ENCODE results near the gene GRID1.

The GRID1 gene

GRCh38 chr10:85600026-85600743 lies 766.4 kb downstream of the GRID1 start:
- DNase-seq: no peak

- no peak for DNase-seq
Observed at GRCh38 chr10:85599081-85599480, 767.5 kb downstream of the GRID1 start.

DNA sequence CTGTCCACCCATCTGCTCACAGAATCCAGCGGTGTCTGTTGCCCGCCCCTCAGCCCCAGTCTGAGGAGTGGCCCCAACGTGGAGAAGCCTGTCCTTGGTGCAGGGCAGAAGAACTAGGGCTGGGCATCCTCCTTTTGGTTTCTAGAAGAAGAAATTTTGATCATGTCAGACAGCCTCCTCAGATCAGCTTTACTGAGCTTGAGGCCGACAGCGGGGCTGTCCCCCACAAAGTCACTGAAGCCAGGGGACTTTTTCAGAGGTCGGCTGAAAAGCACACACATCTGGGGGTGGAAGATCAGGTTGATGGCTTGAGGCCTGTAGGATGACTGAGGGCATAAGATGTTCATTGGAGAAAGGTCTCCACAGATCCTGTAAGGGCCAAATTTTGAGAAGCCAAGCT lies 767.9 kb downstream of the GRID1 start:
- no peak for DNase-seq

GRCh38 chr10:85597006-85597405 lies 769.6 kb downstream of the GRID1 start:
- DNase-seq: no peak

GRCh38 chr10:85596389-85596788 lies 770.2 kb downstream of the GRID1 start:
- DNase-seq: no peak

DNA sequence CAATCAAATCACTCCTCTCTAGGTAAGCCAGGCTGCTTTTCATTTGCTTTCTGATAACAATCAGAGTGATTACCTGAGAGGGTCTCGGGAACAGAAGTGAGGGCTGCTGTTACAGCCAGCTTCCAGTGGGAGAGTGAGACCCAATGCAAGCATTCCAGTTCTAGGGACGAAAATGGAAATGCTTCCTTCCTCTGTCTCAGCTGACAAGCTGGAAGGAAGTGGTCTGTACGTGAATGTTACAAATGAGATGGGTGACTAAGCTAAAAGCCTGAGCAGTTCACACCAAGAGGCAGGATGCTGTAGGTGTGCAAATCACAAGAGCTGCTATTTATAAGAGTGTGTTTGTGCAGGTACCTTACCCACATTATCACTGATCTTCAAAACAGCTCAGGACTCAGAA lies 772.4 kb downstream of the GRID1 start:
- DNase-seq: no peak

DNA sequence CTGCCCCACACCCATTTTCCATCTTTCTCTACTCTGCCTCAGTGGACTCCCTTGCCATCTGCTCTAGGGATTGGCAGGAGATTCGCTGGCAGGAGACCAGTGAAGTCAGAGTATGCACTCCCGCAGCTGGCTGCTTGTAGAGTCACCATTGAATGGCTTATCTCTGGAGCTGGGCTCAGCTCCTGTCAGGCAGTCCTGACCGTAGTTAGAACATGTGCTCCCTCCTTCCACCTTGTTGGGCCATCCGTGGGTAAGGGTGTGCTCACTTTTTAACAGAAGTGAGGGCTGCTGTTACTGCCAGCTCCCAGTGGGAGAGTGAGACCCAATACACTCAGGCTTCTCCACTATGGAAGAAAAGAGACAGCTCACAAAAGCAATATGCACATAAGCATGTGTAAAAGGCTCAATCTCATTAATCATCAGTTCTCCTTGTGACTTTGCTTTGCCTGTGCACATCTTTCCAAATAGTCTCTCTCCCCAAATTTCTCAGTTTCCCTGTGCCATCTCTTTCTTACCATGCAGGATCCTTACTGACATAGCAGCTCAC lies 773.3 kb downstream of the GRID1 start:
- DNase-seq: no peak

- no peak for DNase-seq
Observed at GRCh38 chr10:85581371-85581770, 785.2 kb downstream of the GRID1 start.

DNA sequence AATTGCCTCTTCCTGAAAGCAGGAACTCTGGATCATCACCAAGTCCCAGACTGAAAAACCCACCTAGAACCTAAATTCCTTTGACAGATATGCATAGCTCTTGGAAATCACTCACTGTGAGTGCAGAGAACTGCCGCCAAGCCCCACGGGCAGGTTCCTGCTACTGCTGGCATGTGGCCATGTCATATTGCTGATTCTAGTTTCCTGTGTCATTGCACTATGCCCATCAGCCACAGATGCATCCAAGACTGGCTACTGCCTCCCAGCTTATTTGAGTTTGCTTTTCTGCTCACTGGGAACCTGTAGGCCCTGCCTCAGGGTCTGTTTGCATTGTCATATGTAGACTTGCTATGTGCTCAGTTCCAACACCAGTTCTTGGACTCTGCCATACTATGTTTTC lies 786.0 kb downstream of the GRID1 start:
- no peak for DNase-seq

DNA sequence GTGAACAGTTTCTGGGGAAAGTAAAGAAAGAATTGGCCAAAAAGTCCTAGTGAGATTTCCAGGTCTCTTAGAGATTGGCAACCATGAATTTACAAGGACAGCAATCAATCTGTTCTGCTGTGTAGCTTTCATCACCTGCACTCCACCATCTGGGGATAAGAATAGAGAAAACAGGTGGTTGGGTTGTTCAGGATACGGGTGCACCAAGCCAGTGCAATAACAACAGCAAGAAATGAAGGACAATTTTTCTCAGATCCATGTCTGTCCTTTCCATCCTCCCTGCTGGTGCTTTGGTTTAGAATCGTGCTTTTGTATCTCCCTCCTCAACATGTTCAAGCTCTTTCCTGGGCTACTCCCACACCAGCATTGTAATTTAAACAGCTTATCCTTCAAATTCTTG lies 787.7 kb downstream of the GRID1 start:
- no peak for DNase-seq

DNA sequence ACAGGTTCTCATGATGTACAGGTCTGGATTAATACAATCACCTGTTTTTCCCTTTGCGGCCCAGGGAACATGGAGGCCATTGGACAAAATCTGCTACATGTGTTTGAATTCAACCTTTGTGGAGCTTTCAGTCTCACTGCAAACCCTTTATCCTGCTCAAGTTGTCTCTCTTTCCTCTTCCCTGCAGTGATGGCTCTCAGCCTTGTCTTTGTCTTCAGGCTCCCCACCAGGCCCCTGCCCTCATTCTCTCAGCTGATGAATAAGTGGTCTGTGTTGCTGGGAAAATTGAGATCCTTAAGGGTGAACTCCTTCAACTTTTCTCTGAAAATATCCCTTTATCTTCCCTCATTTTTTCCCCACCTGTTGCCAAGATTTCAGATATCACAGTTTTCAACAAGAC lies 791.2 kb downstream of the GRID1 start:
- DNase-seq: no peak

DNA sequence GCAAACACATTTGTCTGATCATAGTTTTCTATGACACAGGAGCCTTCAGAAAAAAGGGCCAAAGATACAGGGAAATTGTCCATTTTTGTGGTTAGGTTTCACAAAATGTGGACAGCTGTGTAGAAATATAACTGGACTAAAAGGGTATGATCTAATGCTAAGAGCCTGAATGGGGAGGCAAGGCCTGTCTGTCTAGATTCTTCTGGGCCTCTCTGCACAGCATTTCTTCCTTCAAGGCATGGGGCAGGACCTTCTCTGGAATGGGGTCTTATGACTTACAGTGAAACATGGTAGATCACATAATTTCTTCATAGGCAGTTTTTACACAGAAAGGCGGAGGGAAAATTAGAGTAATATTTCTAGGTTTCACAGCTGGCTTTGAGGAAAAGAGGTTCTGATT lies 795.7 kb downstream of the GRID1 start:
- DNase-seq: no peak

GRCh38 chr10:85565381-85565780 lies 801.2 kb downstream of the GRID1 start:
- no peak for DNase-seq

- no peak for DNase-seq
Observed at GRCh38 chr10:85558533-85558932, 808.1 kb downstream of the GRID1 start.

DNA sequence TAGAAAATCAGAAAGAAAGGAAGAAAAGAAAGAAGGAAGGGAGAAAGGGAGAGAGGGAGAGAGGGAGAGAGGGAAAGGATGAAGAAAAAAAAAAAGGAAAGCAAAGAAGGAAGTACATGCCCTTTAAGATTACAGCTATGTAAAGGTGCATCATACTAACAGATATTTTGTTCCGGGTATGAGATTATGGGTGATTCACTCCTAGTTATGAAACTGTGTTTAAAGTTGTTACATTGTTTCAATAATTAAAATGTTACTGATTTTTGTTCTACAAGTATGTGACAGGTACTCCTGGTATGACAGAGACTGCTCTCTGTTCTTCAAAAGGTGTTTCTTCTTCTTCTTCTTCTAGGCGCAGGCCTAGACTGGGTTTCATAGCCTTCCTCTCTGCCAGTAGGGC lies 808.9 kb downstream of the GRID1 start:
- no peak for DNase-seq

- no peak for DNase-seq
Observed at GRCh38 chr10:85557077-85557476, 809.5 kb downstream of the GRID1 start.

Measured in NCI-H524 treated with DMSO at 0.1 percent for 48 hours (cell line).